ENCODE results near the gene ZFAND2A. TPM values are rescaled to one million over a fixed set of nuclear protein-coding genes. Genes with fewer than 3 reads are reported as not detected.

The ZFAND2A gene
- total RNA-seq, 1 experiment from 2014 or later: 14.5 TPM

DNA sequence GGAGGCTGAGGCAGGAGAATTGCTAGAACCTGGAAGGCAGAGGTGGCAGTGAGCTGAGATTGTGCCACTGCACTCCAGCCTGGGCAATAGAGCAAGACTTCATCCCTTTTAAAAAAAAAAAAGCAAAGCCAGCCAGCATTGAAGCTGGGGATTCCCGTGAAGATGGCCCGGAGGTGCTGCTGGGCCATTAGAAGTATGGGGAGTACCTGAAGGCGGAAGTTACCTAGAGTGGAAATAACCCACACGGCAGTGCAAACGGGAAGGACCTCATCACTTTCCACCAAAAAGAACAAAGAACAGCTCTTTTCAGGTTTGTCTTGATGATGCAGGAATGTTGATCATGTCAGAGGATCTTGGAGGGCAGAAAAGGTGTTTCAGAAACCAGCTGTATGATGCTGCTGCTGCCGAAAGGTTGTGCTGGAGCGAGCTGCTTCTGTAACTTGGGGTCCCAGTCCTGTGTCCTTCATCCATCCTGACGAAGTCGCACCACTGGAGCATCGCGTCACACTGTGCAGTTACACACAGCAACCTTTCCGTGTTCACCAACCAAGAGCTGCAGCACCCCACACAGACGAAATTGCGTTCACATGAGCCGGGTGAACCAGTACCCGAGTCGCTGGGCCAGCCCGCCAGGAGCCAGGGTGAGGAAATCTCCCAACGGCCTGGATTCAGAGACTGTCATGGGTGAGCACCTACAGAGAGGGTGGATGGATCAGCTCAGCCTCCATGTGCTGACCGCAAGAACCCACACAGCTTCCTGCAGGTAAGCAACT, 8.2 kb downstream of the ZFAND2A start:
- TF ChIP-seq ZNF219 (CRISPR knock-in tag; IDR thresholded peaks at IDR 0.05; ENCODE audit: borderline replicate concordance) (no peak), ZNF396 (CRISPR knock-in tag; IDR thresholded peaks at IDR 0.05; ENCODE audit: borderline replicate concordance) (no peak), PRRX2 (CRISPR knock-in tag; IDR thresholded peaks at IDR 0.05) (no peak), ZNF671 (CRISPR knock-in tag; IDR thresholded peaks at IDR 0.05) (no peak), KAT7 (CRISPR knock-in tag; IDR thresholded peaks at IDR 0.05; ENCODE audit: borderline replicate concordance) (no peak), NFYB (CRISPR knock-in tag; conservative IDR thresholded peaks at IDR 0.05; ENCODE audit: low read depth) (no peak)
- TF ChIP-seq, protein P1, sequence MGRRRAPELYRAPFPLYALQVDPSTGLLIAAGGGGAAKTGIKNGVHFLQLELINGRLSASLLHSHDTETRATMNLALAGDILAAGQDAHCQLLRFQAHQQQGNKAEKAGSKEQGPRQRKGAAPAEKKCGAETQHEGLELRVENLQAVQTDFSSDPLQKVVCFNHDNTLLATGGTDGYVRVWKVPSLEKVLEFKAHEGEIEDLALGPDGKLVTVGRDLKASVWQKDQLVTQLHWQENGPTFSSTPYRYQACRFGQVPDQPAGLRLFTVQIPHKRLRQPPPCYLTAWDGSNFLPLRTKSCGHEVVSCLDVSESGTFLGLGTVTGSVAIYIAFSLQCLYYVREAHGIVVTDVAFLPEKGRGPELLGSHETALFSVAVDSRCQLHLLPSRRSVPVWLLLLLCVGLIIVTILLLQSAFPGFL (CRISPR knock-in tag; IDR thresholded peaks at IDR 0.05; ENCODE audit: borderline replicate concordance): no peak
- TF ChIP-seq, protein P2, sequence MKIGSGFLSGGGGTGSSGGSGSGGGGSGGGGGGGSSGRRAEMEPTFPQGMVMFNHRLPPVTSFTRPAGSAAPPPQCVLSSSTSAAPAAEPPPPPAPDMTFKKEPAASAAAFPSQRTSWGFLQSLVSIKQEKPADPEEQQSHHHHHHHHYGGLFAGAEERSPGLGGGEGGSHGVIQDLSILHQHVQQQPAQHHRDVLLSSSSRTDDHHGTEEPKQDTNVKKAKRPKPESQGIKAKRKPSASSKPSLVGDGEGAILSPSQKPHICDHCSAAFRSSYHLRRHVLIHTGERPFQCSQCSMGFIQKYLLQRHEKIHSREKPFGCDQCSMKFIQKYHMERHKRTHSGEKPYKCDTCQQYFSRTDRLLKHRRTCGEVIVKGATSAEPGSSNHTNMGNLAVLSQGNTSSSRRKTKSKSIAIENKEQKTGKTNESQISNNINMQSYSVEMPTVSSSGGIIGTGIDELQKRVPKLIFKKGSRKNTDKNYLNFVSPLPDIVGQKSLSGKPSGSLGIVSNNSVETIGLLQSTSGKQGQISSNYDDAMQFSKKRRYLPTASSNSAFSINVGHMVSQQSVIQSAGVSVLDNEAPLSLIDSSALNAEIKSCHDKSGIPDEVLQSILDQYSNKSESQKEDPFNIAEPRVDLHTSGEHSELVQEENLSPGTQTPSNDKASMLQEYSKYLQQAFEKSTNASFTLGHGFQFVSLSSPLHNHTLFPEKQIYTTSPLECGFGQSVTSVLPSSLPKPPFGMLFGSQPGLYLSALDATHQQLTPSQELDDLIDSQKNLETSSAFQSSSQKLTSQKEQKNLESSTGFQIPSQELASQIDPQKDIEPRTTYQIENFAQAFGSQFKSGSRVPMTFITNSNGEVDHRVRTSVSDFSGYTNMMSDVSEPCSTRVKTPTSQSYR (CRISPR knock-in tag; IDR thresholded peaks at IDR 0.05): no peak
- TF ChIP-seq, protein P3, sequence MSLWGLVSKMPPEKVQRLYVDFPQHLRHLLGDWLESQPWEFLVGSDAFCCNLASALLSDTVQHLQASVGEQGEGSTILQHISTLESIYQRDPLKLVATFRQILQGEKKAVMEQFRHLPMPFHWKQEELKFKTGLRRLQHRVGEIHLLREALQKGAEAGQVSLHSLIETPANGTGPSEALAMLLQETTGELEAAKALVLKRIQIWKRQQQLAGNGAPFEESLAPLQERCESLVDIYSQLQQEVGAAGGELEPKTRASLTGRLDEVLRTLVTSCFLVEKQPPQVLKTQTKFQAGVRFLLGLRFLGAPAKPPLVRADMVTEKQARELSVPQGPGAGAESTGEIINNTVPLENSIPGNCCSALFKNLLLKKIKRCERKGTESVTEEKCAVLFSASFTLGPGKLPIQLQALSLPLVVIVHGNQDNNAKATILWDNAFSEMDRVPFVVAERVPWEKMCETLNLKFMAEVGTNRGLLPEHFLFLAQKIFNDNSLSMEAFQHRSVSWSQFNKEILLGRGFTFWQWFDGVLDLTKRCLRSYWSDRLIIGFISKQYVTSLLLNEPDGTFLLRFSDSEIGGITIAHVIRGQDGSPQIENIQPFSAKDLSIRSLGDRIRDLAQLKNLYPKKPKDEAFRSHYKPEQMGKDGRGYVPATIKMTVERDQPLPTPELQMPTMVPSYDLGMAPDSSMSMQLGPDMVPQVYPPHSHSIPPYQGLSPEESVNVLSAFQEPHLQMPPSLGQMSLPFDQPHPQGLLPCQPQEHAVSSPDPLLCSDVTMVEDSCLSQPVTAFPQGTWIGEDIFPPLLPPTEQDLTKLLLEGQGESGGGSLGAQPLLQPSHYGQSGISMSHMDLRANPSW (CRISPR knock-in tag; conservative IDR thresholded peaks at IDR 0.05; ENCODE audit: low read depth): no peak
- TF ChIP-seq, protein P4, sequence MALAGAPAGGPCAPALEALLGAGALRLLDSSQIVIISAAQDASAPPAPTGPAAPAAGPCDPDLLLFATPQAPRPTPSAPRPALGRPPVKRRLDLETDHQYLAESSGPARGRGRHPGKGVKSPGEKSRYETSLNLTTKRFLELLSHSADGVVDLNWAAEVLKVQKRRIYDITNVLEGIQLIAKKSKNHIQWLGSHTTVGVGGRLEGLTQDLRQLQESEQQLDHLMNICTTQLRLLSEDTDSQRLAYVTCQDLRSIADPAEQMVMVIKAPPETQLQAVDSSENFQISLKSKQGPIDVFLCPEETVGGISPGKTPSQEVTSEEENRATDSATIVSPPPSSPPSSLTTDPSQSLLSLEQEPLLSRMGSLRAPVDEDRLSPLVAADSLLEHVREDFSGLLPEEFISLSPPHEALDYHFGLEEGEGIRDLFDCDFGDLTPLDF (CRISPR knock-in tag; IDR thresholded peaks at IDR 0.05): no peak
- Mint-ChIP-seq H3K36me3 (peaks cover 22% of the 10 kb centered on the region), H3K9me3 (no peaks in the 10 kb centered on the region), H3K4me1 (no peaks in the 10 kb centered on the region), H3K27ac (no peak overlapping the region), H3K27me3 (ENCODE audit: low read depth) (no peaks in the 10 kb centered on the region), H3K4me3 (no peak overlapping the region)
- POLR2A ChIA-PET: no interaction called here
- CTCF ChIA-PET: interaction anchor here (1.0 to 1.1 kb wide), 2 partner anchors 24 to 259 kb away, joined by 3 read pairs; no protein-coding TSS in a partner anchor
- ATAC-seq: no peak
- DNase-seq (ENCODE audit: low spot score): no peak

DNA sequence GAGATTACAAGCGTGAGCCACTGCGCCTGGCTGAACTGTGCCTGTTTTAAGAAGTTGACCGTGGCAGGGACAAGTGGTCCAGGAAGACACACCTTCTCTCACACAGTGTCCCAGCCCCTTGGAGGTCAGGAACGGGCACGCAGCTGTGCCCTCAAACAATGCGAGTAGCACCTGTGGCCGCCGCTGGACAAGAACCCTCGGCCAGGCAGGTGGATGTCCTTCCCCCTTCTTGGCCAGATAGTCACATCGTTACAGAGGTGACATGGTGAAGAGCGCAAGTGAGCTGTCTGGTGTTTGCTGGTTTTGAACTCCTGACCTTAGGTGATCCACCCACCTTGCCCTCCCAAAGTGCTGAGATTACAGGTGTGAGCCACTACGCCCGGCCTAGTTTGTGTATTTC, 8.8 kb downstream of the ZFAND2A start:
- TF ChIP-seq, protein P2 (CRISPR knock-in tag; IDR thresholded peaks at IDR 0.05): no peak
- TF ChIP-seq OVOL2 (CRISPR knock-in tag; IDR thresholded peaks at IDR 0.05; ENCODE audit: borderline replicate concordance) (no peak), IRF2 (CRISPR knock-in tag; IDR thresholded peaks at IDR 0.05; ENCODE audit: borderline replicate concordance, low read depth) (no peak), ZNF263 (CRISPR knock-in tag; IDR thresholded peaks at IDR 0.05; ENCODE audit: low read depth) (no peak), NR3C1 (CRISPR knock-in tag; conservative IDR thresholded peaks at IDR 0.05; ENCODE audit: low read depth) (no peak), RORB (CRISPR knock-in tag; IDR thresholded peaks at IDR 0.05) (no peak), JUN (CRISPR knock-in tag; IDR thresholded peaks at IDR 0.05) (no peak), NR2C2 (CRISPR knock-in tag; IDR thresholded peaks at IDR 0.05) (no peak), GTF2I (CRISPR knock-in tag; conservative IDR thresholded peaks at IDR 0.05) (no peak)
- TF ChIP-seq, protein P5, sequence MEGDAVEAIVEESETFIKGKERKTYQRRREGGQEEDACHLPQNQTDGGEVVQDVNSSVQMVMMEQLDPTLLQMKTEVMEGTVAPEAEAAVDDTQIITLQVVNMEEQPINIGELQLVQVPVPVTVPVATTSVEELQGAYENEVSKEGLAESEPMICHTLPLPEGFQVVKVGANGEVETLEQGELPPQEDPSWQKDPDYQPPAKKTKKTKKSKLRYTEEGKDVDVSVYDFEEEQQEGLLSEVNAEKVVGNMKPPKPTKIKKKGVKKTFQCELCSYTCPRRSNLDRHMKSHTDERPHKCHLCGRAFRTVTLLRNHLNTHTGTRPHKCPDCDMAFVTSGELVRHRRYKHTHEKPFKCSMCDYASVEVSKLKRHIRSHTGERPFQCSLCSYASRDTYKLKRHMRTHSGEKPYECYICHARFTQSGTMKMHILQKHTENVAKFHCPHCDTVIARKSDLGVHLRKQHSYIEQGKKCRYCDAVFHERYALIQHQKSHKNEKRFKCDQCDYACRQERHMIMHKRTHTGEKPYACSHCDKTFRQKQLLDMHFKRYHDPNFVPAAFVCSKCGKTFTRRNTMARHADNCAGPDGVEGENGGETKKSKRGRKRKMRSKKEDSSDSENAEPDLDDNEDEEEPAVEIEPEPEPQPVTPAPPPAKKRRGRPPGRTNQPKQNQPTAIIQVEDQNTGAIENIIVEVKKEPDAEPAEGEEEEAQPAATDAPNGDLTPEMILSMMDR (IDR thresholded peaks at IDR 0.05): no peak
- CTCF ChIA-PET: interaction anchor here (1.0 kb wide), 1 partner anchor 259 kb away, joined by 3 read pairs; no protein-coding TSS in a partner anchor
- Mint-ChIP-seq H3K36me3 (peaks cover 22% of the 10 kb centered on the region), H3K27ac (no peak overlapping the region), H3K9me3 (no peaks in the 10 kb centered on the region), H3K4me3 (no peak overlapping the region), H3K27me3 (ENCODE audit: low read depth) (no peaks in the 10 kb centered on the region), H3K4me1 (no peaks in the 10 kb centered on the region)
- ATAC-seq (no peak), DNase-seq (ENCODE audit: low spot score) (no peak)
- POLR2A ChIA-PET: no interaction called here

Data from WTC11 (cell line).